Panc1 (cell line): ENCODE data around the gene CSTB. TPM values are rescaled to one million over a fixed set of nuclear protein-coding genes. Genes with fewer than 3 reads are reported as not detected.

Experiments
- ATAC-seq: fragments of 200-7000 bp; cut with Tn5 transposase; 2 replicates; pipeline ENCODE4 v1.9.1; 2020; ENCODE audit warnings: mild to moderate bottlenecking, moderate library complexity
- BruUV-seq: library from RNA; stranded (reverse); fragments of 400-500 nt; replicated peaks from 2 replicates; lab custom pipeline; 2021; lab: Mats Ljungman, UMichigan
- CTCF ChIA-PET: fragments of 300-600 bp; sonication (Branson Sonifier 250); formaldehyde crosslinking; loops from one replicate; lab custom pipeline; 2022; ENCODE audit warnings: antibody characterized with exemption; lab: Charles Lee
- POLR2A ChIA-PET: fragments of 300-600 bp; sonication (Branson Sonifier 250); formaldehyde crosslinking; loops from one replicate; lab custom pipeline; 2022; ENCODE audit warnings: antibody characterized with exemption; lab: Charles Lee
- DNase-seq: peaks from one replicate; pipeline ENCODE4 v3.0.0-alpha.2; 2010; ENCODE audit warnings: low read depth, low spot score
- H3K27ac ChIP-seq: 2 replicates; pipeline ENCODE4 v1.5.1; 2011; ENCODE audit warnings: mild to moderate bottlenecking, low read length, inconsistent platforms
- H3K27me3 ChIP-seq: fragments of 200-500 bp; sonication (Bioruptor generic); 2 replicates; pipeline ENCODE4 v1.6.0; 2014; ENCODE audit warnings: low read length, inconsistent platforms; ENCODE audit not compliant: control insufficient read depth, insufficient read depth
- H3K36me3 ChIP-seq: fragments of 200-500 bp; sonication (Bioruptor generic); 2 replicates; pipeline ENCODE4 v1.5.1; 2014; ENCODE audit warnings: inconsistent platforms, mild to moderate bottlenecking, low read length, moderate library complexity; ENCODE audit not compliant: control insufficient read depth, insufficient read depth
- H3K4me1 ChIP-seq: 2 replicates; pipeline ENCODE4 v1.5.1; 2011; ENCODE audit warnings: inconsistent platforms, mild to moderate bottlenecking, low read length, moderate library complexity; ENCODE audit not compliant: control insufficient read depth, insufficient read depth
- H3K4me3 ChIP-seq, 2 experiments: 2 replicates each; pipeline ENCODE4 v1.5.1; 2011 to 2012; ENCODE audit warnings: low read depth in 2 of 2, low read length in 2 of 2, mild to moderate bottlenecking in 2 of 2, inconsistent platforms in 1 of 2, moderate library complexity in 1 of 2
- H3K9me3 ChIP-seq: fragments of 200-500 bp; sonication (Bioruptor generic); 2 replicates; pipeline ENCODE4 v1.5.1; 2014; ENCODE audit warnings: low read depth, mild to moderate bottlenecking, inconsistent platforms, low read length, moderate library complexity; ENCODE audit not compliant: control insufficient read depth, insufficient read depth
- CTCF ChIP-seq: fragments of 450-650 bp; IDR thresholded peaks from 2 replicates; pipeline ENCODE4 v1.5.1; 2017; ENCODE audit warnings: mild to moderate bottlenecking
- POLR2AphosphoS5 ChIP-seq: IDR thresholded peaks from 2 replicates; pipeline ENCODE4 v1.6.1; 2012; ENCODE audit warnings: mild to moderate bottlenecking, low read depth, low read length, moderate library complexity
- REST ChIP-seq, 2 experiments: IDR thresholded peaks; 2 replicates each; pipeline ENCODE4 v1.6.1; 2011 to 2012; ENCODE audit warnings: low read depth in 2 of 2, control low read depth in 1 of 2, low read length in 1 of 2, mild to moderate bottlenecking in 1 of 2, moderate library complexity in 1 of 2; ENCODE audit not compliant: insufficient read depth in 1 of 2
- SIN3A ChIP-seq: IDR thresholded peaks from 2 replicates; pipeline ENCODE4 v1.6.1; 2012; ENCODE audit warnings: low read depth, mild to moderate bottlenecking, low read length, moderate library complexity, borderline replicate concordance; ENCODE audit not compliant: insufficient read depth
- TCF7L2 ChIP-seq: IDR thresholded peaks from 2 replicates; pipeline ENCODE4 v1.6.1; 2011; ENCODE audit warnings: mild to moderate bottlenecking, low read depth, low read length, inconsistent platforms
- in situ Hi-C: cut with HindIII; loops from 2 replicates; pipeline ENCODE4 v1.10.0; 2016; ENCODE audit warnings: low sequenced_read_pairs, low pct_unique_long_range_greater_than_20kb
- intact Hi-C: fragments of 100-400 bp; cut with micrococcal nuclease; formaldehyde crosslinking; loops from one replicate; pipeline ENCODE4 v1.10.0; 2022; ENCODE audit not compliant: unreplicated experiment
- total RNA-seq: library from RNA; stranded (reverse); gene quantifications from one replicate; pipeline ENCODE4 v1.2.1, GENCODE V29; 2021; ENCODE audit not compliant: unreplicated experiment

The CSTB gene
- total RNA-seq, 1 experiment from 2014 or later = 72.5 TPM

GRCh38 chr21:43801006-43801783, 25.1 kb upstream of the CSTB start:
- BruUV-seq = no TSS peak

GRCh38 chr21:43800566-43800965, 24.5 kb upstream of the CSTB start:
- no peaks in the 10 kb centered on the region for H3K27me3 ChIP-seq
- no peak overlapping the region for H3K4me3 ChIP-seq
- H3K9me3 ChIP-seq = no peaks in the 10 kb centered on the region
- H3K36me3 ChIP-seq = peaks cover 3% of the 10 kb centered on the region; the same call in 1 of the 2 replicates
- TF ChIP-seq SIN3A (no peak), CTCF (no peak), REST (IDR thresholded peaks at IDR 0.05; ENCODE audit: insufficient read depth in 1 of 2, low read depth in 2 of 2, low read length in 1 of 2) (no peak), POLR2AphosphoS5 (no peak)
- ATAC-seq = no peak
- in situ Hi-C loops = no loop called here
- BruUV-seq = no TSS peak
- ChIA-PET POLR2A (no interaction called here), CTCF (interaction anchor here (0.6 to 0.7 kb wide), 2 partner anchors 98 to 114 kb away, joined by 3 read pairs; no protein-coding TSS in a partner anchor)
- no peaks in the 10 kb centered on the region for H3K4me1 ChIP-seq
- no peak for DNase-seq
- intact Hi-C loops = no loop called here
- no peak overlapping the region for H3K27ac ChIP-seq

More at GRCh38 chr21:43801006-43801783, 25.1 kb upstream of the CSTB start:
- in situ Hi-C loops = no loop called here
- DNase-seq = no peak
- TF ChIP-seq CTCF = no peak
- TF ChIP-seq SIN3A = no peak
- TF ChIP-seq POLR2AphosphoS5 = no peak
- no peak for TF ChIP-seq TCF7L2
- no peak for TF ChIP-seq REST (IDR thresholded peaks at IDR 0.05; ENCODE audit: insufficient read depth in 1 of 2, low read depth in 2 of 2, low read length in 1 of 2)
- POLR2A ChIA-PET = no interaction called here
- CTCF ChIA-PET = interaction anchor here (0.7 kb wide), 1 partner anchor 114 kb away, joined by 3 read pairs; no protein-coding TSS in a partner anchor
- Histone ChIP-seq H3K27ac (no peak overlapping the region), H3K4me3 (no peak overlapping the region), H3K27me3 (no peaks in the 10 kb centered on the region), H3K9me3 (no peaks in the 10 kb centered on the region), H3K4me1 (no peaks in the 10 kb centered on the region), H3K36me3 (peaks cover under 1% of the 10 kb centered on the region; the same call in 1 of the 2 replicates)
- ATAC-seq = no peak
- intact Hi-C loops = no loop called here
